Fibroblast of skin of scalp (primary cell): Measurements from ENCODE around the gene SEMA3F.

ENCODE experiments used
- DNase-seq: peaks from one replicate; pipeline ENCODE4 v3.0.0-alpha.2; 2013

The SEMA3F gene

DNA sequence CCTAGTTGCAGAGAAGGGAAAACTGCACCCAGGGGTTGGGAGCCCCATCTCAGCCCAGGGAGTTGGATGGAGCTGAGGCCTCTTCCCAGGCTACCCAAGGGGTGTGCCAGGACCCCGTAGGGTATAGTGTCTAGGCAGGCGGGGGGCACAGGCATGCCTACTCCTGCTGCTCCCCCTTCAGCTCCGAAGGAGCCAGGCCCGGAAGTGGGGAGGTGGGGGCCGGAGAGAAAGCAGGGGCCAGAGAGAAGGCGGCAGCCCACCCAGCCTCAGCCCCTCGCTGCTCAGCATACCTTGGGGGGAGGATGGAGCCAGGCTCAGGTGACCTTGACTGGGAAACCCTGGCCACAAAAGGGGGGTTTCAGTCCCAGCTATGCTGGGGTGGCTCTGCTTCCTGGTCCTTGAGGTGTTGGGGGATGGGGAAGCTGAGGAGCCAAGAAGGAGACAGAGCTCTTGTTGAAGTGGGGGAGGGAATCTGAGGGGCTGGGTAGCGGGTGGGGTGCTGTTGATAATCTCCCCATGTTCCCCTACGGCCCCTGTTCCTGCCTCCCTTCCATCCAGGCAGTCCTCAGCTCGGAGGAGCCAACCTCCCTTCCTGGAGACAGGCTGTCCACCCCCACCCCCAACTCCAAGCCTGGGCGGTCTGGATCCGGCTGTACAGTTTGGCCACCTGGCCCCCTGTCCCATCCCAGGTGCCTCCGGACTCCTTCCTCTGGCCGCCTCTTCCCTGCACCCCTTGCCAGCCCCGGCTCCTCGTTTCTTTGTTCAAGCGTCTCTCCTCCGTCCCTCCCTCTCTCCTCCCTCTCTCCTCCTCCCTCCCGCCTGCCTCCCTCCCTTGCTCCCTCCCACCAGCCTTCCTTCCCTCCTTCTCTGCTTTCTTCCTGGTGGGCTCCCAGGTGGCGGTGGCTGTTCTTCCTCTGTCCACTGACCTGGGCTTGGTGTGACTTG, 1.7 kb downstream of the SEMA3F start:
- DNase-seq, result peak; percentile 33

DNA sequence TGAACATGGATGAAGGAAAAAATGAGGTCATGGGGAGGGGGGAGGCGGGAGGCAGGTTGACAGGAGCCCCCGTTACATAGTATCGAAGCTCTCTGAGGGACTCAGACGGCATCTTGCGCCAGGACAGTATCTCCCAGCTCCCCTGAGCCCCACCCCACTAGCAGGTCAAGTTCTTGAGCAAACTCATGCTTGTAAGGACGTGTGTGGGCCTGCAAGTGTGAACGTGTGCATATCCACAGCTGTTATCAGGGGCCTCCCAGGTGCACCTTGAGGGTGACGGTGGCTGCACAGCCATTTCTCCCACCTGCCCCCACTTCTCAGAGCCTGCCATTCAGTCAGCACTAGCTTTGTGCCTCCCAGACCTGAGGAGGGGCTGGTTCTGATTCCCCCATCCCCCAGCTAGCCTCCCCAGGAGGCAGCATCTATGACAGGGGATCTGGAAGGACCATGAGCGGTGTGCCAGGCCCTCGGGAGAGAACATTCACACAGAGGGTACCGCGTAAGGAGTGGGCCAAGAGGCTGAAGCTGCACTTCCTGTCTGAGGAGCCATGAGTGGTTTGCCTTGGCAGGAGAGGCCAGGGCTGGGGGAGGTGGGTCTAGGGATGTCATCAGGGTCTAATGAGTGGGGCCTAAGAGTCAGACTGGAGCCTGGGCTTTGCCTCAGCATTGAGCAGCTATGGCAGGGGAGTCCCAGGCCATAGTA, 2.9 kb downstream of the SEMA3F start:
- peak; percentile 38 for DNase-seq

DNA sequence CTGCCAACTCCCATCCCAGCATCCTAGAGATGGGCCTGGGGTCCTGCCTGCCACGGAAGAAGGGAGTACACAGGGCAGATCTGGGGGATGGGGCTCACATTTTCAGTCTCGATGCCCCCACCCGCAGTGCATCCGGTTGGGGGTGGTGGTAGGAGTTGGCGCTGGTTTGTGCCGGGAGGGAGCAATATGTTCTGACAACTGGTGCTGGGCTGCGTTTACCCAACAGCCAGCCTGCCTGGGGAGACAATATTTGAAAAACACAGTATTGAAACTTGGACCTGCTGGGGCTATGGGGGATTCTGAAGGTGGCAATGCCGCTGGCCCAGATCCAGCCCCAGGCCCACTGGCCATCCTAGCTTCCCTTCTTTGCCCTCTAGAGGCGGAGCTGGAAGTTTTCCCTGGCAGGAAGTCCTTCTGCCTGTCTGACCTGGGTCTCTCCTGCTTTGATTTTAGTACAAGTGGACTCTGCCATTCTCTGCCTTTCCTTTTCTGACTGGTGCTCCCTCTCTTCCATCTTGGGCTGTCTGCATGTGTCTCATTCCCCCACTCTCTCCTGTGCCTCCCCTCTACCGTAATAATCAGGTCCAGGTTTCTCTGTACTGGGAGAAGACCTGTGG, 3.5 kb downstream of the SEMA3F start:
- DNase-seq, result no peak

DNA sequence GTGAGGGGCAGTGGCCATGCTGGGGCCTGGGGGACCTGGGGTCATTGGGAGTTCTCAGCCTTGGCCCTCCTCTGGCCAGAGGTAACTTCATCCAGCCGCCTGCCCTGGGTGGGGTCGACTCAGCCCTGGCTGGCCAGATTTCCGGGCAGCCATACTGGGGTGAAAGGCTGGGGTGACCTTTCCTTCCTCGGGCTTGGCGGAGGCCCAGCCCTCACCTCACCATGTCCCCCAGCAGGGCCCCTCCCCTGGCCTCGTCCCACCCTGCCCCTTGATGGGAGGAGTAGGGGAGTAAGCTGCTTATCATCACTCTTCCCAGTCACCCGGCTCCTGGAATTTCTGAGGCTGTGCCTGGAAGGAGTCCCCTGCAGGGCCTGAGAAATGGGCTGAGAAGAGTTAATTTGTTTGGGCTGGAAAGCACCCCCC, 5.4 kb downstream of the SEMA3F start:
- DNase-seq, result no peak

DNA sequence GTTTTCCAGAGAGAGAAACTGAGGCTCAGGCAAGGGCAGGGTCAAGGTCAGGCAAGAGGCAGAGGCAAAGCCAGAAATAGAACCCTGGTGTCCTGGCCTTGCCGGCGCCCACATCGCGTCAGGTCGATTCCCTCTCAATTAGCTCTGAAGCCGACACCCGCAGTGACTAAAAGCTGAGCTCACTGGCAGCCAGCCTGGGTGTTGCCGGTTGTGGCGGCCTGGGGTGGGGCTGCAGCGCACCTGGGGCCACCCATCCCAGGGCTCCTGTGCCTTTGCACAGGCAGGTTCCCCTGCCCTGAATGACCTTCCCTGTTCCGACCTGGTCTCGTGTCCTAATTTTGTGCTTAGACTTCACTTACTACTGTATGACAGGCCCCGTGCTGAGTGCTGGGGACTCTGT, 6.2 kb downstream of the SEMA3F start:
- DNase-seq, result no peak

DNA sequence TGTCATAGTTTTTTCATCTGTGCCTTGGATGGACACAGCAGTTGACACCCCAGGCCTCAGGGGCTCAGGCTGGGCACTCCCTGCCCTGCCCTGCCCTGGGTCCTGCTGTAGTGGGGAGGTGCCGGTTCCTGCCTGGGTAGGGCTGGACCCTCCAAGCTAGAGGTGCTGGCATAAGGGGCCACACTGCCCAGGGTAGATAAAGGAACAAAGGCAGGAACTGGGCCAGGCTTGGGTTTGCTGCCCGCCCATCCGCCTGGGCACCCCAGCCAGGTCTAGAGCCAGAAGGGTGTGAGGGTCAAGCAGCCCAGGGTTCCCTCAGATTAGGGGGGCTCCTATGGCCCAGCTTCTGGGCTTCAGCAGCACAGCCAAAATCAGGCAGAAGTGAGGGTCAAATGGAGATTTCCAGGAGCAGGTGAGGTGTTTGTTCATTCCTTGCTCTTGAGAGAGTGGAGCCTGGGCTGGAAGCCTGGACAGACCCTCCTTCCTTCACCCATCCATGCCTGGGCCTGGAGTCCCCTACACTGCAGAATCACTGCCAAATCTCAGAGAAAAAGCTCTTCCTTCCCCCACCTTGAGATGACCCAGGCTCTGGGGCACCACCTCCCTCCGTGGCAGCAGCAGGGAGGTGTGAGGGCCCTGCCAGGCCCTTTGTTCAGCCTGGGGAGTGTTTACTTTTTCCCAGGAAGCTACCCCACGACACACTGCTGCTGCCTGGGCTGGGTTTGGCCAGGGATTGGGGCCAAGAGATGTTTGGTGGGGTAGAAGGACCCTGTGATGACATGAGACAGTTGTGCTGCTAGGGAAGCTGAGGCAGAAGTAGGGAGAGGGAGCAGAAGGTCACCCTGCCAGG, 7.1 kb downstream of the SEMA3F start:
- DNase-seq, result no peak

DNA sequence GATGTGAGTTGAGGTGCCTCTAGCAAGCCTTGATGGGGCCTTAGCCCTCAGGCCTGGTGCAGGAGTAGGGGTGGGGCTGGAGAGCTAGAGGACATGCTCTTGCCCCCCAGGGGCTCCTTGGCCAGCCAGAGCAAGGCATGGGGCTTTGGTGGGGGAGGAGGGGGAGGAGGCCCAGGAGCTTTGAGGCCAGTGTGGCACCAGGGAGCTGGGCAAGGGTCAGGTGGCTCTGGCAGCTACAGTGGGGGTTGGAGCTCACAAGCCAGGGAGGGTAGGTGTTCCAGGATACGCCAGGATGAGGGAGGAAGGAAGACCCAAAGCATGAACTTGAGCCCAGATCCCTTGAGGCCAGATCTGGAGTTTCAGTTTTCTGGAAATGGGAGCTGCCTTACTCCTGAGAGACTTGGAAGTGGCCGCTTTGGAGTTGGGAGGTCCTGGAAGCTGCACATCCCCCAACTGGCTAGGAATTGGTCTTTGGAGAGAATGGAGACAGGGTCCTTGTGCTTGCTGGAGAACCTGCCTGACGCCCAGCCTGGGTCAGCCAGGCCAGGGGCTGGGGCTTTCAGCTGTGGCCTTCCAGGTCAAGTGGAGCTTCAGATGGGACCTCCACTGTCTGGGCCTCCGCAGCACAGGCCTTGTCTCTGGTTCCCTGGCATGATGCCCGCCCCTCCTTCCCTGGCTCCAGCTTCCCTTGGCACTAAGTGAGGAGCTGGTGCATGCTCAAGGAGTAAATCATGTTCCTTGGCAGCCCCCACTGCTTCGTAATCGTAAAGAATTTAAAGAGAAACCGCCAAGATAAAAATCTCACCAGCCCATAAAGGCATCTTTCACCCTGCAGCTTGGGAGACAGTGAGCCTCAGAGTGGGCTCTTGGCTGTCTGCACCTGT, 8.7 kb downstream of the SEMA3F start:
- peak; percentile 95 for DNase-seq

DNA sequence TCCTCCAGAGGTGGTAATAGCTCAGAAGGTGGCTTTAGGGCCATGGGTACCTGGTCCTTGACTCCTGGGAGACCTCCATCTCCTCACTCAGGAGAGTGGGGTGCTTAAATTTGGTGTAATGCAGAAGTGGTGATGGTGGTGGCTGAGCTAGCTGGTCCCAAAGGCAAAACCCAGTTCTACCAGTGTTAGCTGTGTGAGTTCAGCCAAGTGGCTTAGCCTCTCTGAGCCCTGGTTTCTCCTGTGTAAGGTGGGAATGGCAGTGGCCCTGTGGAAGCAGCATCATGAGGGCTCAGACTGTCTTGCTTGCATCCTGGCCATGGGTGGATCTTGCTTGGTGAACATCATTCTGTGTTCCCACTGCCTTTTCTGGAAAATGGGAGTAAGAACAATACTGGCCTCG, 9.4 kb downstream of the SEMA3F start:
- no peak for DNase-seq

DNA sequence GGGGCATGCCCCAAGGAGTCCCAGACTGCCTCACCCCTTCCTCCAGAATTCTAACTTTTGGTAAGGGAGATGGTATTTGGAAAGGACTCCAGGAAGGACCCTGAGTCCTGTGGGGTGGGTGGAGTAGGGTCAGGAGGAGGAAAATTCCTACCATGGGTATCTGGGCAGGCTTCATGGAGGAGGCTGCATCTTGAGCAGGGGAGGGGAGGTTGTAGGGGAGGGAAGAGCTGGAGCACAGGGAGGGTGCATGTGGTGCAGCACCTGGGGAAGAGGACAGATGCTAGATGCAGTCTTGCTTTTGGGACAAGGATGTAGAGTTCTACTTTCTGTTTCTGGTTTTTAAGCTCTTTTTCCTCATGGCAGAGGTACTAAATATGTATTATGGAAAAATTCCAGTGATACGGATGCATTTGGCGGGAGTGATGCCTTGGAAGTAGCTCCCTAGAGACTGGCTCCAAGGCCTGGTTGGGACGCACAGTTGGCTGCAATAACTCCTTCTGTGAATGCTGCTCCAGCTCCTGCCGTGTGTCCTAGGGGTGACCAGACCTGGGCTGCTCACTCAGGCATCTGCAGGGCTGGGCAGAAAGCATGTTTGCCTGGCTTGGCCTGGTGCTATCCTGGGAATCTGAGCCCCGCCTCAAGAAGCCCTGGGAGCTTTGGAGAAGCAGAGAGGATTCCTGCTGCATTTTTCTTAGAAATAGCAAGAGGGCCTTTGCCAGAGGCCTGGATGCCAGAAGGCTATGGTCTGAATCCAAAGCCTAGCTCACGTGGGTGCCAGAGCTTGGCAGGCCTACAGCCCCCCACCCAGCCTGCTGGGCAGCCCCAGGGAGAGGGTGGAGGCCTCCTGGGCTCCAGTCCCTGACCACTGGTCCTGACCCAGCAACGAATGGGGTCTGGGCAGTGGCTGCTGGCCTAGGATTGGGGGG, 10.1 kb downstream of the SEMA3F start:
- DNase-seq, result peak; percentile 86

DNA sequence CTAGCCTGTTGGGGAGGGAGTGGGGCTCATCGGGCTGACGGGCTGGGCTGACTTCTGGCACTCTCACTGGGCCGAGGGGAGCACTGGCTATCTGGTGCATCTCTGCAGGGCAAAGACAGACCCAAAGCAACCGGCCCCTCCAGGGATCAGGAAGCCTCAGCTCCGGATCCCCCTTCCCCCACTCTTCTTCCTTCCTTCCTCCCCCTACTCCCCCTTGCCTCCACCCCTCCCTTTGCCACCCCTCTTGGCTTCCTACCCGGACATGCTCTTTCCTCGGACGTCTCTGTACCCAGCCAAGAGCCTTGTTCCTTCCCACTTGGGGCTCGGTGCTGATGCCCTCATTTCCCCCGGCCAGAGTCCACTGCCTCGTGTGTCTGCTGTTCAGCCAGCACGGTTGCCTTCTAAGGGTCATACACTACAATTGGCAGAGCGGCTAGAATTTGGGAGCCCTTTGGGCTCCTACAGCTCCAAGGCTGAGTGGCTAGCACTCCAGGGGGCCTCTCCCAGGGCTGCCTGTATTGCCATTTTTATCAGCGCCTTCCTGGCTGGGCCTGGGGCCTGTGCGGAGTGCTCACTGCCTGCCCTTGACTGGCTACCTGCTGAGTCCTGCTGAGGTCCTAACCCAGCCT, 10.9 kb downstream of the SEMA3F start:
- peak; percentile 18 for DNase-seq

DNA sequence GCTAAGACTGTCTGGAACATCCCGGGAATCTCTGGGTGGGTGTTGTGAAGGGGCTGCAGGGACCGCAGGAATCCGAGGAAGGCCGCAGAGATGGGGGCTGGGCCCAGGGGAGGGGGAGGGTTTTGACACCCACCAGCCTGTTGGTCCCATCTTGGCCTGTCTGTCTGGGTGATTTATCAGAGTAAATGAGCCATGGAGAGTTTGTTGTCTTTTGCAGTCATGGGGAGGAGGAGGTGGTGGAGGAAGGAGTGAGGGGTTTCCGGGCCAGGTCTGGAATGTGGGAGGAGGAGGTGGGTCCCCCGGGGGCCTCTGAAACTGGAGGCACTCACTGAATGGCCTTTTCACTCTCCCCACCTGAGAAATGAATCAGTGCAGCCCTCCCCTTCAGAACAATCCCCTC, 11.5 kb downstream of the SEMA3F start:
- DNase-seq, result peak; percentile 43

DNA sequence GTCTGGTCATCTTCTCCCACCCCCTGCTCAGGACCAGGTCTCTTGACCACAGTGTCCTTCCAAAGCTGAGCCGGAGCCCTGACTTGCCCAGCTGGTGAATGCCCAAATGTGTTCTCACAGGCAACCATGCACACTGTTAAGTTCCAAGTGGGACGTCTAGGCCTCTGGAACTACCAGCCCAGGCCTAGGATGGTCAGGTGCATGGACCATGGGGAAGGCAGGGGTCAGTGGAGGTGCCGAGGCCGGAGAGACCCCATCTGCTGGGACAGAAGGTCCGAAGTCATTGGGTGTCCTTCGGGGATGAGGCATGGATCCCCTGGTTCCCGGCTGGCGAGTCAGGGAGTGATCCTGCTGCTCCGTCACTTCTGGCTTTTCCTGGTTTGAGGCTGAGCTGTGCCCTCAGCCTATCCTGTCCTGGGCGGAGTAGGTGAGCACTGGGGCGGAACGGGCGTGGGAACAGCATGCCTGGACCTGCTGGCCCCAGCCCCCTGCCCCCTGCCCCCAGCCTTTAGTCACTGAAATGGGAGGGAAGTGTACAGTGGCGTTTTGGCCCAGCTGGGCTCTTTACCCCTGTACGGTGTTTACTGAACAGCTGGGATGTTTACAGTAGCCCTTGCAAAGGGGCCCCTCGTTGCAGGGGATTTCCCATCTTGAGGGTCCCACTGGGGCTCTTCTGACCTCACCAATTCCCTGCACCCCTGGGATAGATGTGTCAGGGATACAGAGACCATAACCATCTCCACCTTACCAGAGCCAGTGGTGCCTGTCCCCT, 12.1 kb downstream of the SEMA3F start:
- no peak for DNase-seq

DNA sequence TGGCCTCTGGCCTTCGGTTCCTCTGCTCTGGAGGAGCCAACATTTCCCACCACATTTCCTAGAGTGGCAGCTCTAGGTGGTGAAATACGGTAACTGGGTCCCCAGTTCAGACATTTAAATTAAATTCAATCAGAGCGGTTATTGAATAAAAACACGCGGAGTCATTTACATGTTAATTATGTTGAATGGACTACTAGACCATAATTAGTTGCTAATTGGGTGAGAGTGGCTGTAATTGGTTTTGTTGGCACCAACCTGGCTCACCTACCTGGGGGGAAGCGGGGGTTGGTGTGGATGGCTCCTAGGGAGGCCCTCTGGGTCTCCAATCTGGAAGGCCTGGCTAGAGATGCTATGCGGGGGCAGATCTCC, 12.7 kb downstream of the SEMA3F start:
- no peak for DNase-seq

DNA sequence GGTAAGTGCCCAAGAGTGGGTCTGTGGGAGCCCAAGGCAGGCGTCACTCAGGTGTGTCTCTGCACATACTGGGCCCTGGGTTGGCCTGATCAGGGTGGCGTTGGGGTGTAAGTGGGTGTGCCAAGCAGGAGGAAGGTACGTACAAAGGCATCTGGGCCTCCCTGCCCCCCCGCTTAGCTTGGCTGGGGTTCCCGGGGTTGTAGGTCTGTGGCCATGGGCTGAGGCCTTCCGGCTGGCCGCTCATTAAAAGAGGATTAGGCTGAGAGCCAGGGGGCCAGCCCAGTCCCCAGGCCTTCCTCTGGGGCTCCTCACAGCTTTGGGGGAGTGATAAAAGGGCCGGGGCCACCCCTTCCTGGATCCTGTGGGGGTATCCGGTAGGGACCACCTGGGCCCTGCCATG, 13.3 kb downstream of the SEMA3F start:
- DNase-seq, result no peak

DNA sequence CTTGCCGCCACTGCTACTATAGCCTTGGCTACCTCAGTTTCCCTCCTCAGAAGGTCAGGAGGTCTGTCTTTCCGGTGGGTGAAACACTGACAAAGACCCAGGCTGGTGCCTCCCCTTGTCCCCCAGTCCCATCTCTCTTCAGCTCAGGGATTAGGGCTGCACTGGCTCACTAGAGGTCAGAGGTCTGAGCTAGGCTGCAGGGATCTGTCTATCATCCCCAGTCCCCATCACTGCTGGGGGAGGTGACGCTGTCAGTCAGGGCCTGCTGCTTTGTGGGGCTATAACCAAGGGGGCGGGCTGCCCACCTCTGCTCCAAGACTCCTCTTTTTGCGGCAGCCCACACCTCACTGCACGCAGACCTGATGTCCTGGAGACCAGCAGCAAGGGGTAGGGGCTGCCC, 13.7 kb downstream of the SEMA3F start:
- DNase-seq, result no peak

DNA sequence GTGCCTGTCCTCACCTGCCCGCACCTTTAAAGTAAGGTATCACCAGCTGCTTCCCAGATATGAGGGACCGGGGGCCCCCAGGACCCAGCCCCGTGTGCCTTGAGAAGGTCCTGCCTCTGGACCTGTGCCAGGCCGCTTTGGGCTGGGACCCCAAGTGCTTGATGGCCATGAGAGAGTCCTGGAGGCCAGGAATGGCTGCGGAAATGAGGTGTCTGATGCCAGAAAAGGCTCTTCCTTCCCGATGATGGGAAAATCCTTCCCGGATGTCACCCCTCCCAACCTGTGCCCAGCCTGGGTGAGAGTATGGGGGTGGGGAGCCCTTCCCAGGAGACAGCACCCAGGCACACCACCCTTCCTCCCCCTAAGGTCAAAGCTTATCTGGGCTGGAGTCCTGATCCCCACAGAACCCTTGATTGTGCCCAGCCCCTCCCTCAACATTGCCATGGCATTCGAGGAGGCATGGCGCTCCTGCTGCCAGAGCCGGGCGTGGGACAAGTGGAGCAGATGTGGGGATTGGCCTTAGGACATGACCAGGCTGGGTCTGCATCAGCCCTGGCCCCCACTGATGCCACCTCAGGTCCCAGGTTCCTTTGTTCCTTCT, 14.2 kb downstream of the SEMA3F start:
- DNase-seq, result no peak

DNA sequence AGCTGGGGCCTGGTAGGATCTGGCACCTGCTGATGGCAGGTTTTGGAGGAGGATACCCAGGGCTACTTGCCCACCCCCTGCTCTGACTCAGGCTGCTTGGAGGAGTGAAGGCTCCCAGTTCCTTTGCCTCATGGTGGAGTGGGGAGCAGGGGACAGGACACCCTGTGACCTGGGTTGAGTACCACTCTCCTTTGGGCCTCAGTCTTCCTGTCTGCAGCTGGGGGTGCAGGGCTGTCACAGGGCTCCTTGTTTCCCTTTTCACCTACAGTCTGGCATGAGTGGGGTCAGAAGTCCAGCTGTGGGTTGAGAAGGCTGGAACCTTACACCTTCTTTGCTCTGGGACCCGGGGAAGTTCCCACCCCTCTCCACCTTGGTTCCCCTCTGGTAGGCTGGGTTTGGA, 14.7 kb downstream of the SEMA3F start:
- no peak for DNase-seq

DNA sequence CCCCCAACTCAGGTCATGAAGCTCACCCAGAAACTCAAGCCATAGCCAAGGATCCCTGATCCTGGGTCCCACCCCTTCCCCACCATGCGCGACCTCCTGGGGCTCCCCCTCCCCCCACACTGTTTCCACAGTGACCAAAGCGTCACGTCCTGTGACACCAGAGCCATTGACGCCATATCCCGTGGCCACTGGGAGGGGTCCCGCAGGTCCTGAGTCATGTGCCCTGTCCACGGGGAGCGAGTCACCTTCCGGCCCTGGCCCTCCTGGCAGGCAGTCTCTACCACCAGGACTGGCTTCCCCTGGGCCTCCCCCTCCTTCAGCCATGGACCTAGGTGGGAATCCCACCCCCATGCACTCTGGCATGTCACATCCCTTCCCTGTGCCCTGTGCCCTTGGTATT, 15.6 kb downstream of the SEMA3F start:
- DNase-seq, result peak; percentile 47
